ENCODE results near the gene RAB3GAP1.
"Not testable (repeated sequence)": the region's sequence is repeated elsewhere in the genome, so short reads cannot be mapped to it uniquely, and the experiment has no call there.

The RAB3GAP1 gene

DNA sequence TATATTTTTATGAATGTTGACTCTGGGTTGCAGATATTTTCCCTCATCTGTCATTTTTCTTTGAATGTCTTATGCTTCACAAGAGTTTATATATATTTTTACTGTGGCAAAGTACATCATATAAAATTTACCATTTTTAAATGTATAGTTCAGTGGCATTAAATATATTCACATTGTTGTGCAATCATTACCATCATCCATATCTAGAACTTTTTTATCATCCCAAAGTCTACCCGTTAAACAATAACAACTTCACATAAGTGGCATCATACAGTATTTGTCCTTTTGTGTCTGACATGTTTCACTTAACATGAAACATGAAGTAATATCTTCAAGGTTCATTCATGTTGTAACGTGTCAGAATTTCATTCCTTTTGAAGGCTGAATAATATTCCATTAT, 24.5 kb downstream of the RAB3GAP1 start:
- H3K27ac ChIP-seq, result no peak overlapping the region
- TF ChIP-seq ZFX (IDR thresholded peaks at IDR 0.05), result no peak
- TF ChIP-seq CTCF (conservative IDR thresholded peaks at IDR 0.05), result no peak

DNA sequence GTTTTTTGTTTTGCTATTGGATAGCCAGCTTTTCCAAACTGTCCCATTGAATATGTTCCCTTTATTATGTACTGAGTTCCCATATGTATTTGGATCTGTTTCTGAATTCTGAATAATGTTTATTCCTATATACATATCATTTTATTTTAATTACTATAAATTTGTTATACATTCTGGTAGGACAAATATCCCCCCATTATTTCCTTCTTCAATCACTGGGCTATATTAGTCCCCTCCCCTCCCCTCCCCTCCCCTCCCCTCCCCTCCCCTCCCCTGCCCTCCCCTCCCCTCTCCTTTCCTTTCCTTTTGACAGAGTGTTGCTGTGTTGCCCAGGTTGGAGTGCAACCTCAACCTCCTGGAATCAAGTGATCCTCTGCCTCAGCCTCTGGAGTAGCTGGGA, 26.3 kb downstream of the RAB3GAP1 start:
- TF ChIP-seq ZFX (IDR thresholded peaks at IDR 0.05), result no peak
- TF ChIP-seq CTCF (conservative IDR thresholded peaks at IDR 0.05), result no peak
- no peak overlapping the region for H3K27ac ChIP-seq

- TF ChIP-seq CTCF (conservative IDR thresholded peaks at IDR 0.05), result no peak
- TF ChIP-seq ZFX (IDR thresholded peaks at IDR 0.05), result no peak
- no peak overlapping the region for H3K27ac ChIP-seq
These were observed 34.1 kb downstream of the RAB3GAP1 start for GRCh38 chr2:135086222-135086621.

DNA sequence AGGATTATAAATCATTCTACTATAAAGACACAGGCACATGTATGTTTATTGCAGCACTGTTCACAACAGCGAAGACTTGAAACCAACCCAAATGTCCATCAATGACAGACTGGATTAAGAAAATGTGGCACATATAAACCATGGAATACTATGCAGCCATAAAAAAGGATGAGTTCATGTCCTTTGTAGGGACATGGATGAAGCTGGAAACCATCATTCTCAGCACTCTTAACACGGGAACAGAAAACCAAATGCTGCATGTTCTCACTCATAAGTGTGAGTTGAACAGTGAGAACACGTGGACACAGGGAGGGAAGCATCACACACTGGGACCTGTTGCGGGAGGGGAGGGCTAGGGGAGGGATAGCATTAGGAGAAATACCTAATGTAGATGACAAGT, 37.5 kb downstream of the RAB3GAP1 start:
- H3K27ac ChIP-seq, result not testable (repeated sequence)

- TF ChIP-seq CTCF (conservative IDR thresholded peaks at IDR 0.05), result no peak
- TF ChIP-seq ZFX (IDR thresholded peaks at IDR 0.05), result no peak
- H3K27ac ChIP-seq, result no peak overlapping the region
These were observed 39.6 kb downstream of the RAB3GAP1 start for GRCh38 chr2:135091681-135092080.

DNA sequence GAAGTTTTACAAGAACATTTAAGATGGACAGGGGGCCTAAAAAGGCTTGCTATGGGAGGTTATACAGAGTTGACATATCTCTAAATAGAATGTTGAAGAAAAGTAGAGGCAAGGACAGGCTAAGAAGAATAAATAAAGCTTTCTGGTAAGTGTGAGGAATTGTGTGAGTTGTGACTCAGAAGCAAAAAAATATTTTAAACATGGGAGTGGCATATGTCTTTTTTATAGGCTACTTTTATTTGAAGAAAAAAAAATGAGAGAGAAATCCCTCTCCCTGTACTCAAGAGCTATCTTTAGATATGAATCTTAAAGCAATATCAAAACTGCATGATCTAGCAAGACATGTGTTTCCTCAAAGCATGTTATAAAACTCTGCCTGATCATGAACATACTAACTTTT, 41.1 kb downstream of the RAB3GAP1 start:
- H3K27ac ChIP-seq, result no peak overlapping the region
- TF ChIP-seq CTCF (conservative IDR thresholded peaks at IDR 0.05) (no peak), ZFX (IDR thresholded peaks at IDR 0.05) (no peak)

DNA sequence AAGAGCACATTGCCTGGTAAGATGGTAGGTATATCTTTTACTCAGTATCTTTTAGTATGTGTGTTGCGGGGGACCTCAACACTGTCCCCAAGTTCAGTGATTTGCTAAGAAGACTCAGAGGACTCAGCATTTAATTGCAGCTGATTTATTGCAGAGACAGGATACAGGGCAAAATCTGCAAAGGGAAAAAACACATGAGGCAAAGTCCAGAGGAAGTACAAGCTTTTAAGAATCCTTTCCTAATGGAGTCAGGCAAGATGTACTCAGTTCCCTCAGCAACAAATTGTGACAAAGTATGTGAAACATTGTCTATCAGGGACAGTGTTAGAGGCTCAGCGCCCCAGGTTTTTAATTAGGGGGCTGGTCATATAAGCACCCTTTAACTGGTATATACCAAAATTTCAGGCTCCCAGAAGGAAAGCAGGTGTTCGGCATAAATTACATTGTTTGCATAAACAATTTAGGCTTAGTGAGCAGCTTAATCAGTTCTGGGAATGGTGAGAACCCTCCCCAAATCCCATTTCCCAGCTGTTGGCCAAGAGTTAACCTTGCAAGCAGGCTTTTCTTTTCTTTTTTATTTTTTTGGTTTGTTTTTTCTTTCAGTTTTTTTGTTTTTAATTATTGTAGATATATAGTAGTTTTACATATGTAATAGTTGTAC, 41.7 kb downstream of the RAB3GAP1 start:
- H3K27ac ChIP-seq, result no peak overlapping the region; the same call in 1 of the 2 replicates
- TF ChIP-seq CTCF (conservative IDR thresholded peaks at IDR 0.05) (no peak), ZFX (IDR thresholded peaks at IDR 0.05) (no peak)

DNA sequence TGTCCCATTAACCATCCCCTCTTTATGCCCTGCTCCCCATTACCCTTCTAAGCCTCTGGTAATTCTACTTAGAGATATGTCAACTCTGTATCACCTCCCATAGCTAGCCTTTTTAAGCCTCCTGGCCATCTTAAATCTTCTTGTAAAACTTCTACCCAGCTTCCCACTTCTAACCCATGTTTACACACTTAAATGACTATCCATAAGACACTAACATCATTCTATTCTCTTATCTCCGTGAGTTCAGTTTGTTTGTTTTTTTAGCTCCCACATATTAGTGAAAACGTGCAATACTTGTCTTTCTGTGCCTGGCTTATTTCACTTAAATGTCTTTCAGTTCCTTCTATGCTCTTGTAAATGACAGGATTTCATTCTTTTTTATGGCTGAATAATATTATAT, 42.4 kb downstream of the RAB3GAP1 start:
- TF ChIP-seq CTCF (conservative IDR thresholded peaks at IDR 0.05) (no peak), ZFX (IDR thresholded peaks at IDR 0.05) (no peak)
- no peak overlapping the region for H3K27ac ChIP-seq
